Dendritic cell treated with granulocyte-macrophage colony-stimulating factor and Interleukin-4, amounts not matched to agents 40 ng/mL and 50 ng/mL, for 4 days (primary cell): ENCODE results near the gene TBCK.

Experiments
- H3K27ac Mint-ChIP-seq: one replicate; pipeline ENCODE4 v1.8.0; 2022; ENCODE audit warnings: mild to moderate bottlenecking, mixed read lengths
- H3K27me3 Mint-ChIP-seq: one replicate; pipeline ENCODE4 v1.8.0; 2022; ENCODE audit warnings: mild to moderate bottlenecking, mixed read lengths
- H3K36me3 Mint-ChIP-seq: one replicate; pipeline ENCODE4 v1.8.0; 2022; ENCODE audit warnings: low read depth, mixed read lengths
- H3K4me1 Mint-ChIP-seq: one replicate; pipeline ENCODE4 v1.8.0; 2022; ENCODE audit warnings: low read depth, mixed read lengths
- H3K4me3 Mint-ChIP-seq: one replicate; pipeline ENCODE4 v1.8.0; 2022; ENCODE audit warnings: mild to moderate bottlenecking, moderate library complexity, mixed read lengths
- H3K9me3 Mint-ChIP-seq: one replicate; pipeline ENCODE4 v1.8.0; 2022; ENCODE audit warnings: mixed read lengths
- intact Hi-C: fragments of 100-400 bp; cut with micrococcal nuclease; formaldehyde crosslinking; loops from one replicate; pipeline ENCODE4 v1.15.0; 2022

Gene TBCK

GRCh38 chr4:106080376-106080775 lies 235.6 kb downstream of the TBCK start:
- intact Hi-C loops = no loop called here
- no peak overlapping the region for H3K27ac Mint-ChIP-seq
- peaks cover 64% of the 10 kb centered on the region for H3K36me3 Mint-ChIP-seq
- no peaks in the 10 kb centered on the region for H3K27me3 Mint-ChIP-seq
- H3K4me3 Mint-ChIP-seq = no peak overlapping the region
- H3K9me3 Mint-ChIP-seq = peaks cover 63% of the 10 kb centered on the region
- H3K4me1 Mint-ChIP-seq = no peaks in the 10 kb centered on the region

DNA sequence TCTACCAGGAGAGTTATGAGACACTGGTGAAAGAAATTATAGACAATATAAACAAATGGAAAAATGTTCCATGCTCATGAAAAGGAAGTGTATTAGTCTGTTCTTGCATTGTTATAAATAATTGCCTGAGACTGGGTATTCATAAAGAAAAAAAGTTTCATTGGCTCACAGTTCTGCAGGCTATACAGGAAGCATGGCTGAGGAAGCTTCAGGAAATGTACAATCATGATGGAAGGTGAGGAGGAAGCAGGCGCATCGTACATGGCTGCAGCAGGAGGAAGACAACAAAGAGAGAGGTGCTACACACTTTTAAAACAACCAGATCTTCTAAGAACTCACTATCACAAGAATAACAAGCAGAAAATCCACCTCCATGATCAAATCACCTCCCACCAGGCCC lies 236.4 kb downstream of the TBCK start:
- H3K27me3 Mint-ChIP-seq = no peaks in the 10 kb centered on the region
- no peaks in the 10 kb centered on the region for H3K4me1 Mint-ChIP-seq
- H3K36me3 Mint-ChIP-seq = peaks cover 62% of the 10 kb centered on the region
- H3K27ac Mint-ChIP-seq = no peak overlapping the region
- no peak overlapping the region for H3K4me3 Mint-ChIP-seq
- H3K9me3 Mint-ChIP-seq = peaks cover 61% of the 10 kb centered on the region
- intact Hi-C loops = no loop called here

DNA sequence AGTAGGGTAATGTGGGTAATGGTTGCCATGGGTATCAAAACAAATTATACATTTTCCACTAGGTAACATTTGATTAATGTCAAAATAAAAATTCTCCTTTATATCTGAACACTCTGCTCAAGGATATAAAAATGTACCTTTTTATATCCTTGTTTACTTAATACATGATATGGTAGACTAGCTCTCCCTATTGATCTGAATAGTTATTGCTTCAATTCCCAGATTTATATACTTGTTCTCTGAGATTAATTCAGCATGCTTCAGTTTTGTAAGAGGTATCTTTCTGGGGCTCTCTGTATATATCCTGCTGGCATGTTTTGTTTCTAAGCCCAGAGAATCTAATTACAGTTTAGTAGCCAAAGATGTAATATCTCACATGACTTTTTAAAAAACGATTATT lies 251.0 kb downstream of the TBCK start:
- Mint-ChIP-seq H3K27ac (no peak overlapping the region), H3K4me1 (no peaks in the 10 kb centered on the region), H3K9me3 (peaks cover 11% of the 10 kb centered on the region), H3K36me3 (peaks cover 6% of the 10 kb centered on the region), H3K27me3 (no peaks in the 10 kb centered on the region), H3K4me3 (no peak overlapping the region)
- intact Hi-C loops = no loop called here

DNA sequence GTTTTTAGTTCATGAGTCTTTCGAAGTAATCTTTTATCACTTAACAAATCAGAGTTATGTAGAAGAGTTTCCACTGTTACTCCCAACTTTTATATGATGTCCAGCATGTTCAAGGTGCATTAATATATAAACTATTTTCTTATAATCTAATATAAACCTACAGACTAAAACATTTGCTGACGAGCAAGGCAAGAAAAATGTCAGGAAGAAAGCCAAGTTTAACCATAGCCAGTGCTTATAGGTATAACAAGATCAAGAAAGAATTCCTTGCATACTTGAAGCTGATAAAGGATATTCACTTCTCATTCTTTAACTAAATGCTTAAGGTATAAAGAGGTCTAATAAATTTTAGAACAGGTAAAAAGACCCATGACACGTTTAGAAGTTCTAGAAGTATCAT lies 253.0 kb downstream of the TBCK start:
- Mint-ChIP-seq H3K27me3 (no peaks in the 10 kb centered on the region), H3K27ac (no peak overlapping the region), H3K9me3 (peaks cover 8% of the 10 kb centered on the region), H3K4me1 (no peaks in the 10 kb centered on the region), H3K36me3 (peaks cover 6% of the 10 kb centered on the region), H3K4me3 (no peak overlapping the region)
- intact Hi-C loops = no loop called here

GRCh38 chr4:106062452-106062875 lies 253.5 kb downstream of the TBCK start:
- Mint-ChIP-seq H3K36me3 (peaks cover 6% of the 10 kb centered on the region), H3K9me3 (peaks cover 8% of the 10 kb centered on the region), H3K4me3 (no peak overlapping the region), H3K4me1 (no peaks in the 10 kb centered on the region), H3K27me3 (no peaks in the 10 kb centered on the region), H3K27ac (no peak overlapping the region)
- intact Hi-C loops = no loop called here

DNA sequence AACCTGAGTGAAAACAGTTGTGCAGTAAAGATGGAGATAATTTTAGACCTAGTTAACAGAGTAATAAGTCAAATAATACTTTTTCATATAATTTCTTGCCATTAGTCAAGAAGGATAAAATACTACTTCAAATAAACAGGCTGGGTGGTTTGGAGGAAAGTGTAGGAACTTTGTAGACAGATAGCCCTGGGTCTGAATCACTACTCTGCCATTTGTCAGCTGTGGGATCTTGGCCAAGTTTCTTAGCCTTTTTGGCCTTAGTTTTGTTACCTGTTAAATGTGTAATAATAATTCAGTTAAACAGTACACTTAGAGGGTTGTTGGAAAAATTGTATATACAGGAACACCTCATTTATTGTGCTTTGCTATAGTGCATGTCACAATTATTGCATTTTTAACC lies 257.1 kb downstream of the TBCK start:
- Mint-ChIP-seq H3K36me3 (peaks cover 6% of the 10 kb centered on the region), H3K4me1 (no peaks in the 10 kb centered on the region), H3K9me3 (peaks cover 8% of the 10 kb centered on the region), H3K27ac (no peak overlapping the region), H3K27me3 (no peaks in the 10 kb centered on the region), H3K4me3 (no peak overlapping the region)
- intact Hi-C loops = no loop called here

DNA sequence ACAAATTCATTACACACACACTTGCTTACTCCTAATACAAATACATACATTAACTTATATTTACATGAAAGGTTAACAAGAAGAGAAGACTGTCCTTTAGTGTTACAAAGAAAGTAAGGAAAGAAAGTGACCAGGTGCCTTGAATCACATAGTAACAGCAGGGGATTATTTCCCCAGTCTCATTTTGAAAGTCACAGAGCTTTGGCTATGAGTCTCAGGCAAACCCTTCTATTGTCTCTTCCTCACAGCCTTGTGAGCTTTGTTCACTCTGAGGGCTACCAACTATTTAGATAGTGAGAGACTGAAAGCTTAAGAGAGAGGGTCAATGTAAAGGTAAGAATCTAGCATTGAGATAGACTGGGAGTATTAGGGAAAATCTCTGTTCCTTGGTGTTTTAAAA lies 259.1 kb downstream of the TBCK start:
- peaks cover 8% of the 10 kb centered on the region for H3K9me3 Mint-ChIP-seq
- H3K27me3 Mint-ChIP-seq = no peaks in the 10 kb centered on the region
- peaks cover 6% of the 10 kb centered on the region for H3K36me3 Mint-ChIP-seq
- H3K4me3 Mint-ChIP-seq = no peak overlapping the region
- no peaks in the 10 kb centered on the region for H3K4me1 Mint-ChIP-seq
- intact Hi-C loops = no loop called here
- H3K27ac Mint-ChIP-seq = no peak overlapping the region

DNA sequence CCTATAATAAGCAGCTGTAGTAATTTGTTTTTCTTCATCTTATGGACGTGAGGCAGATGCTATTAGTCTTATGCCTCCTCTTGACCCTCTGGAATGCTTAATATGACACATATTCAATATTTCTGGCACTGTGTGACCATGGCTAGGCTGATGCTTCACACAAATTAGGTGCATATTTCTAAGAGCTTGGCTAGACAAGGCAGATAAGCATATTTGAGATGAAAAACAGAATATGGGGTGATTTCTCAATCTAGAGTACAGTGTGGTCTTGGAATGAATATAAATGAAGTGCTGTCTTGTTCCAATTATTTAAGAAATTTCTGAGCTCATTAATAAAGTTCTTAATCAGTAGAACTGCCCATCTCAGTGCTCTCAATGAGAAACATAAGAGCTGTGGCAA lies 264.5 kb downstream of the TBCK start:
- H3K27ac Mint-ChIP-seq = no peak overlapping the region
- no peaks in the 10 kb centered on the region for H3K9me3 Mint-ChIP-seq
- no peaks in the 10 kb centered on the region for H3K27me3 Mint-ChIP-seq
- H3K4me3 Mint-ChIP-seq = no peak overlapping the region
- H3K4me1 Mint-ChIP-seq = no peaks in the 10 kb centered on the region
- peaks cover 1% of the 10 kb centered on the region for H3K36me3 Mint-ChIP-seq
- intact Hi-C loops = no loop called here

DNA sequence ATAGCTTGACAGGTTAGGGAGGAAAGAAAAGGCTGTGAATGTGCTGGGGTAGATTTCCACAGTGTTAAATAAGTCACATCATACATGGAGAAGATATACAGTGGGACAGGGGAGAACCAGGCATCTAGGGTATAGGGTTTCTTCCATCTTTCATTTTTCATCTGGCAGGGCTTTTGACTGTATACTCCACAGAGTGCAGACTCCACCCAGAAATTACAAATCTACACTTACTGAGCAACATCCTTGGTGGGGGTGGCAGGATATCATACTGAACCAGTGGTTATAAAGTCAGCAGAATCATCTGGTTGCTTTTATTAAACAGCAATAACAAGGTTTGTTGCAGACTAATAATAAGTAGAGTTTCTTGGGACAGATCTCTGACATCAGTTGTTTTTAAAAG lies 266.5 kb downstream of the TBCK start:
- no peak overlapping the region for H3K27ac Mint-ChIP-seq
- H3K36me3 Mint-ChIP-seq = peaks cover 14% of the 10 kb centered on the region
- no peak overlapping the region for H3K4me3 Mint-ChIP-seq
- H3K27me3 Mint-ChIP-seq = no peaks in the 10 kb centered on the region
- H3K4me1 Mint-ChIP-seq = no peaks in the 10 kb centered on the region
- H3K9me3 Mint-ChIP-seq = no peaks in the 10 kb centered on the region
- intact Hi-C loops = no loop called here

- Mint-ChIP-seq H3K4me1 (no peaks in the 10 kb centered on the region), H3K4me3 (no peak overlapping the region), H3K36me3 (peaks cover 14% of the 10 kb centered on the region), H3K27ac (no peak overlapping the region), H3K27me3 (no peaks in the 10 kb centered on the region), H3K9me3 (no peaks in the 10 kb centered on the region)
- intact Hi-C loops = no loop called here
Observed at GRCh38 chr4:106048250-106048971, 267.6 kb downstream of the TBCK start.

GRCh38 chr4:106046083-106046482 lies 269.9 kb downstream of the TBCK start:
- peaks cover 14% of the 10 kb centered on the region for H3K36me3 Mint-ChIP-seq
- H3K27ac Mint-ChIP-seq = no peak overlapping the region
- H3K27me3 Mint-ChIP-seq = no peaks in the 10 kb centered on the region
- H3K4me3 Mint-ChIP-seq = no peak overlapping the region
- H3K9me3 Mint-ChIP-seq = no peaks in the 10 kb centered on the region
- intact Hi-C loops = no loop called here
- H3K4me1 Mint-ChIP-seq = no peaks in the 10 kb centered on the region

DNA sequence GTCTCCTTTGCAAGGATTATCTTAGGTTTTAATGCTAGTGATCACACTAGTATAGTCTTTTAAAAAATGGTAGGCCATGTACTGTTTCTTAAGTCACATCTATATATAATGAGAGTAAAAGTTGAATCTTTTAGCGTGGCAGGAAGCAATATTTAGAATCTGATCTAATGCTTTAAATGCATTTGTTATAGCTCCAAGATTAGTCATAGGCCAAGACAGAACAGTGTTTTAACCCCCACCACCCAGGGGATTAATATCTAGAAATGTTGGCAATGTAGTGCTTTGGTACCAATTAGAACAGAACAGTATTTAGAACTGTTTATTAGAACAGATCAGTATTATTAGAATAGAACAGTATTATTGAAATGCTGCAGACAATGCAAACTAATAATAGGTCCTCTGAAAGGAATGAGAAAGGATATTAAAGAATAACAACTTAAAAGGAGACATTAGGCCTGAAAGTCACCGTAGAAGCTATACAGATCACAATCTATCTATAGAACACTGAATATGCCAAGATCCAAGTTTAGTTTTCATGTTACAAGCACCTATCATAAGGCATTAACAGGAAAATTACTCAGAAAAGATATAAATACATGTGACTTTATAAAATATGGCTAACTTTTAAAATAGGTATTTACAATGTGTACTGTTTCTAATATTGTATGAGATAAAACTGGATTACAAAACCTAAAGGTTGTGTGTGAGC lies 274.6 kb downstream of the TBCK start:
- intact Hi-C loops = no loop called here
- H3K4me1 Mint-ChIP-seq = no peaks in the 10 kb centered on the region
- H3K27ac Mint-ChIP-seq = no peak overlapping the region
- H3K36me3 Mint-ChIP-seq = peaks cover 12% of the 10 kb centered on the region
- H3K27me3 Mint-ChIP-seq = no peaks in the 10 kb centered on the region
- H3K9me3 Mint-ChIP-seq = no peaks in the 10 kb centered on the region
- no peak overlapping the region for H3K4me3 Mint-ChIP-seq

DNA sequence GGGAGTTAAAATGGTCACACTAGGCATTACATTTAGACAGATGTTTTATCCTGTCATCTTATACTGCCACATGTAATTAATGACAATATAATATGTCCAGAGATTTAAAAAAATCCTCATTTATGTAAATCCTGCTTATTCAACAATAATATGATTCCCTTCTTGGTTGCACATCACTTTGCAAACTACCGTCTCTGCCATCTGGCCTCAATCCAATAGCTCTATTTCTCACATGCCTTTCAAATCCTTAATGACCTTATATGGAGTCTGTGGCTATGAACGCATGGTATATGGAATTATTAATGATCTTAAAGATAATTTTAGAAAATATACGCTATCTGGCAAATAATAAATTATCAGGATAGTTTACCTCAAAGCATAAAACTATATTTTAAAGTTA lies 276.2 kb downstream of the TBCK start:
- H3K9me3 Mint-ChIP-seq = no peaks in the 10 kb centered on the region
- no peak overlapping the region for H3K27ac Mint-ChIP-seq
- intact Hi-C loops = no loop called here
- no peaks in the 10 kb centered on the region for H3K4me1 Mint-ChIP-seq
- no peaks in the 10 kb centered on the region for H3K36me3 Mint-ChIP-seq
- no peak overlapping the region for H3K4me3 Mint-ChIP-seq
- no peaks in the 10 kb centered on the region for H3K27me3 Mint-ChIP-seq

DNA sequence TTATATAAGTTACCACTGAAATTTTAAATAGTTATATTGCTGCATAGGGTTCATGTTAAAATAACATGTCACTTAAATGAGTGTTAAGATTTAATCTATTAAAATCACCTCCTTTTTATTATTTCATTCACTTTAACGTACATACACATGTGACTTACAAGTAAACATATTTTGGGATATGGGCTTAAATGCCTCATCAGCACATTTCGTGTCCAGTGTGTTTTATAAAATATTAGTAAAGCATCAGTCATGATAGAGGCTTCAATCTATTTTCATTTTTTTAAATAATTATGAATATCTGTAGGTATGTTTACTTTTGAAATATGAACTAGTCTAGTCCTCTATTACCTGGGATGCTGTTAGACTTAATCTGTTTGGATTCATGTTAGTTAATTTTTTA lies 277.1 kb downstream of the TBCK start:
- Mint-ChIP-seq H3K27ac (no peak overlapping the region), H3K36me3 (no peaks in the 10 kb centered on the region), H3K9me3 (no peaks in the 10 kb centered on the region), H3K4me1 (no peaks in the 10 kb centered on the region), H3K27me3 (no peaks in the 10 kb centered on the region), H3K4me3 (no peak overlapping the region)
- intact Hi-C loops = no loop called here

DNA sequence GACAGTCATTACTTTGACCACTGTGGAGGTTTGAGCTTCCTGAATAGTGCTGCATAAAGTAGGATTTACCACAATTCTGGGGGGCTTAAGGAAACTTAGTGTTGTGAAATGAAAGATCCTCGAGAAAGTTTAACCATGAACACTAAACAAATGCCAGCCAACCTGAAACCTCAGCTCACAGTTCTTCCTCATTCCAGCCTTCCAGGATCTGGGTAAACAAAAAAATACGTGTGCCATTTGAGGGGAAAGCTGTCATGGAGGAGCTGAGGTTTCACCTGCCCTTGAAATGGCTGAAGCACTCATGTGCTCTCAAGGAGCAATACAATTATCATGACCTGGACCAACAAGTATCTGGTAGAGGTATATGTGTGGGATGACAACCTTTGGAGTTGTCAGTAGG lies 278.0 kb downstream of the TBCK start:
- H3K9me3 Mint-ChIP-seq = peaks cover 6% of the 10 kb centered on the region
- H3K27me3 Mint-ChIP-seq = no peaks in the 10 kb centered on the region
- H3K36me3 Mint-ChIP-seq = no peaks in the 10 kb centered on the region
- H3K27ac Mint-ChIP-seq = no peak overlapping the region
- H3K4me1 Mint-ChIP-seq = no peaks in the 10 kb centered on the region
- intact Hi-C loops = no loop called here
- no peak overlapping the region for H3K4me3 Mint-ChIP-seq
